Measurements from ENCODE around the gene DNM1. TPM values are rescaled to one million over a fixed set of nuclear protein-coding genes. Genes with fewer than 3 reads are reported as not detected.

The DNM1 gene
- polyA plus RNA-seq, 1 of the 3 experiments (the other 2 are of a cell fraction), result 35.7 TPM

DNA sequence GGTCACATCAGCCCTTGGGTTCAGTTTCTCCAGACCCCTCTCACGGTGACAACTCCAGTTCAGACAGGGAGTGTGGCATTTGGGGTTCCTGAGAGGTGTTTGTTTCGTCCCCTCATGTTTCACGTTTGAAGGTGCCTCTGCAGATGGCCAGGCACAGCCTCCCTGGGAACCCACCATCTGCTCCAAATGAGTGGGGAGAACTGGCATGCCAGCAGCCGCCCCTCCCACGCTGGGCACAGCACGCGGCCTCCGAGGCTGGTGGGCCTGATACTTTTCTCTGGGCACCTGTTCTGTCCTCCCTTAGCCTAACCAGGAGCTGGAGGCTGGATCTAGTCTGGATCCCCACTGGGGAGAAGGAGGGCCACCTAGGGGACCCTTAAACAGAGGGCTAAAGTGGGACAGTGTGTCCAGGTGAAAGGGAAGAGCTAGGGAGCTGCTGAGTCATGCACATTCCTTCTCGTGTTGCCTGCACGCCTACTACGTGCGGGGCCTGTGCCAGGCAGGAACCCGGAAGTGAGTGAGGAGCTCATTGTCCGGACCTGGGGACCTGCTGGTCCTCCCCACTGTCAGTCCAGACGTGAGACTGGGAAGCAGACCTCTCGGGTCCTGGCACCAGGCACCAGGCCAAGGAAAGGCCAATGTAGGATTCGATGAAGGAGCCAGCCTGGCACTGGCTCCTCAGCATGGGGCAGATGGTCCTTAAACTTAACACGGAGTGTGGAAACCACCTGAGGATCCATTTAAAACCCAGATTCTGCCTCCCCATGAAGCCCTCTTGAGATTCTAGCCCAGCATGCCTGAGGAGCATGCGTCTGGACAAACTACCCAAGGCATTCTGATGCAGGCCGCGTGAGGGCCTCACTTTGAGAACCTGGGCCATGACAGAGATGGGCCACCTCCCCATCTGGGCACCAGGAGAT lies 11.7 kb downstream of the DNM1 start:
- CTCF ChIA-PET, result interaction anchor here (1.6 to 1.7 kb wide), 2 partner anchors 11 to 22 kb away, joined by 4 to 8 read pairs; partner anchors contain the start of gene DNM1
- POLR2A ChIA-PET, result interaction anchor here (1.4 kb wide), 1 partner anchor 18 kb away, joined by 3 read pairs; no protein-coding TSS in a partner anchor
- 67% methylated on average over 18 of the region's 21 CpGs for WGBS (ENCODE audit: low lambda C conversion rate)
- Histone ChIP-seq H3K9me3 (no peaks in the 10 kb centered on the region), H3K4me2 (no peak overlapping the region), H3K27ac (ENCODE audit: low read depth in 2 of 2, low read length in 1 of 2) (peak overlapping the region; percentile 64 to 73), H3K27me3 (ENCODE audit: insufficient read depth) (no peaks in the 10 kb centered on the region), H3K9me2 (no peaks in the 10 kb centered on the region), H3F3A (replicated peaks; ENCODE audit: insufficient read depth) (peaks cover 16% of the 10 kb centered on the region), H3K9ac (peak overlapping the region; percentile 19; the same call in 1 of the 2 replicates), H3K36me3 (replicated peaks in 1 of 2; ENCODE audit: control insufficient read depth in 1 of 2, insufficient read depth in 2 of 2, low read length in 1 of 2) (peaks cover 0 to 6% of the 10 kb centered on the region in 2 experiments), H3K79me2 (ENCODE audit: insufficient read depth) (no peaks in the 10 kb centered on the region), H2AFZ (ENCODE audit: low read depth) (no peak overlapping the region), H4K20me1 (ENCODE audit: insufficient read depth) (no peaks in the 10 kb centered on the region), H3K4me3 (ENCODE audit: low read depth in 2 of 2, low read length in 1 of 2) (no peak overlapping the region), H3K4me1 (ENCODE audit: control insufficient read depth in 1 of 2, insufficient read depth in 2 of 2, low read depth in 1 of 2, low read length in 1 of 2) (peaks cover 18 to 24% of the 10 kb centered on the region in 2 experiments; a peak in 3 of 4 replicates)
- peak; percentile 52; the same call in 1 of the 2 replicates for TF ChIP-seq ELF1 (IDR thresholded peaks at IDR 0.05)
- TF ChIP-seq, protein P1, sequence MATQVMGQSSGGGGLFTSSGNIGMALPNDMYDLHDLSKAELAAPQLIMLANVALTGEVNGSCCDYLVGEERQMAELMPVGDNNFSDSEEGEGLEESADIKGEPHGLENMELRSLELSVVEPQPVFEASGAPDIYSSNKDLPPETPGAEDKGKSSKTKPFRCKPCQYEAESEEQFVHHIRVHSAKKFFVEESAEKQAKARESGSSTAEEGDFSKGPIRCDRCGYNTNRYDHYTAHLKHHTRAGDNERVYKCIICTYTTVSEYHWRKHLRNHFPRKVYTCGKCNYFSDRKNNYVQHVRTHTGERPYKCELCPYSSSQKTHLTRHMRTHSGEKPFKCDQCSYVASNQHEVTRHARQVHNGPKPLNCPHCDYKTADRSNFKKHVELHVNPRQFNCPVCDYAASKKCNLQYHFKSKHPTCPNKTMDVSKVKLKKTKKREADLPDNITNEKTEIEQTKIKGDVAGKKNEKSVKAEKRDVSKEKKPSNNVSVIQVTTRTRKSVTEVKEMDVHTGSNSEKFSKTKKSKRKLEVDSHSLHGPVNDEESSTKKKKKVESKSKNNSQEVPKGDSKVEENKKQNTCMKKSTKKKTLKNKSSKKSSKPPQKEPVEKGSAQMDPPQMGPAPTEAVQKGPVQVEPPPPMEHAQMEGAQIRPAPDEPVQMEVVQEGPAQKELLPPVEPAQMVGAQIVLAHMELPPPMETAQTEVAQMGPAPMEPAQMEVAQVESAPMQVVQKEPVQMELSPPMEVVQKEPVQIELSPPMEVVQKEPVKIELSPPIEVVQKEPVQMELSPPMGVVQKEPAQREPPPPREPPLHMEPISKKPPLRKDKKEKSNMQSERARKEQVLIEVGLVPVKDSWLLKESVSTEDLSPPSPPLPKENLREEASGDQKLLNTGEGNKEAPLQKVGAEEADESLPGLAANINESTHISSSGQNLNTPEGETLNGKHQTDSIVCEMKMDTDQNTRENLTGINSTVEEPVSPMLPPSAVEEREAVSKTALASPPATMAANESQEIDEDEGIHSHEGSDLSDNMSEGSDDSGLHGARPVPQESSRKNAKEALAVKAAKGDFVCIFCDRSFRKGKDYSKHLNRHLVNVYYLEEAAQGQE (IDR thresholded peaks at IDR 0.05; ENCODE audit: low read depth, low read length), result no peak
- peak; percentile 35 for DNase-seq

DNA sequence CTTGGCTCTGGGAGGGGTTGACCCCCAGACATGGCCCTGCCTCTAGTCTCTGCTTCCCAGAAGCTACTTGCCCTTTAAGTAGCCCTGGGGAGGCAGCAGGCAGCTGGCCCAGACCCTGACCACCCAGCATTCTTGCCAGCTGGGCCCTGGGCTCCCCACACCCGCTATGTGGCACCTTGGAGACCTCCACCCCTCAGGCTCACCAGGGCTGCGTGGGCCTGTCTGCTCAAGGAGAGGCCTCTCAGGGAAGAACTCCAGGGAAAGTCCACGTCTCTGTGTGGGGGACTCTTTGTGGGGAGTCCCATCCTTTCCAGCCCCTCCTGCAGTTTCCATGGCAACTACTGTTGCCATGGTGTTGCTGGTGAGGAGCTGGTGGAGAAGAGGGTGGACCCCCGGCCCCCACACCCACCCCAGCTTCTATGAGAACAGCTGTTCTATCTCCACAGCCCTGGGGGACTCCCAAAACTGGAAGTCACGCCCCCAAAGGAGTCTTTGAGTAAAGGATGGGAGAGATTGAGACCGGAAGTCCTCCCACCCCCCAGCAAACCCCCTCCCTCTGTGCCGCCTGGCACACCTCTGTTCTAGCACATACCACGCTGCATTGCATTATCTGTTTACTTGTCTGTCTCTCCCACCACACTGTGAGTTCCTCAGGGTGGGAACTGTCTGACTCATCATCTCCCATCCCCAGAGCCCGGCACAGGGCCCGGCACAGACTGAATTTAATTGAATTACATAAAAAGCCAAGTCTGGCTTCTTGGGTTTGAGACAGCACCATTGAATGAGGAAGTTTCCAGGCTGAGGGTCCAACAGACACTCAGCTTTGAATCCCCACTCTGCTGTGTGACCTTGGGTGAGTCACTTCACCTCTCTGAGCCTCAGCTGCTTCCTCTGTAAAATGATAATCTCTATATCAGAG lies 12.6 kb downstream of the DNM1 start:
- no peak overlapping the region for H2AFZ ChIP-seq (ENCODE audit: low read depth)
- peaks cover 18 to 24% of the 10 kb centered on the region in 2 experiments; a peak in 3 of 4 replicates for H3K4me1 ChIP-seq (ENCODE audit: control insufficient read depth in 1 of 2, insufficient read depth in 2 of 2, low read depth in 1 of 2, low read length in 1 of 2)
- peak overlapping the region; percentile 19; the same call in 1 of the 2 replicates for H3K9ac ChIP-seq
- no peaks in the 10 kb centered on the region for H3K27me3 ChIP-seq (ENCODE audit: insufficient read depth)
- H4K20me1 ChIP-seq (ENCODE audit: insufficient read depth), result no peaks in the 10 kb centered on the region
- ChIA-PET POLR2A (interaction anchor here (1.4 kb wide), 1 partner anchor 17 kb away, joined by 3 read pairs; no protein-coding TSS in a partner anchor), CTCF (interaction anchor here (0.9 to 2.7 kb wide), 4 partner anchors 9 to 22 kb away, joined by 3 to 10 read pairs (median 4); no protein-coding TSS in a partner anchor)
- no peaks in the 10 kb centered on the region for H3K9me3 ChIP-seq
- H3K4me3 ChIP-seq (ENCODE audit: low read depth in 2 of 2, low read length in 1 of 2), result no peak overlapping the region
- H3F3A ChIP-seq (replicated peaks; ENCODE audit: insufficient read depth), result peaks cover 16% of the 10 kb centered on the region
- DNase-seq, result peak; percentile 60
- no peaks in the 10 kb centered on the region for H3K9me2 ChIP-seq
- TF ChIP-seq FOXM1 (IDR thresholded peaks at IDR 0.05; ENCODE audit: low read depth) (no peak), FOSL2 (IDR thresholded peaks at IDR 0.05; ENCODE audit: borderline replicate concordance, low read depth) (peak; percentile 48; the same call in 1 of the 2 replicates), JUND (IDR thresholded peaks at IDR 0.05) (peak; percentile 39; the same call in 1 of the 2 replicates)
- H3K79me2 ChIP-seq (ENCODE audit: insufficient read depth), result no peaks in the 10 kb centered on the region
- peak overlapping the region; percentile 64 to 73; a peak in 3 of 4 replicates for H3K27ac ChIP-seq (ENCODE audit: low read depth in 2 of 2, low read length in 1 of 2)
- H3K36me3 ChIP-seq (replicated peaks in 1 of 2; ENCODE audit: control insufficient read depth in 1 of 2, insufficient read depth in 2 of 2, low read length in 1 of 2), result peaks cover 4 to 6% of the 10 kb centered on the region in 2 experiments
- 26% methylated on average over 8 of the region's 10 CpGs for WGBS (ENCODE audit: low lambda C conversion rate)
- H3K4me2 ChIP-seq, result no peak overlapping the region

Measured in SK-N-SH (cell line).